Measurements from ENCODE around the gene MRS2.

DNA sequence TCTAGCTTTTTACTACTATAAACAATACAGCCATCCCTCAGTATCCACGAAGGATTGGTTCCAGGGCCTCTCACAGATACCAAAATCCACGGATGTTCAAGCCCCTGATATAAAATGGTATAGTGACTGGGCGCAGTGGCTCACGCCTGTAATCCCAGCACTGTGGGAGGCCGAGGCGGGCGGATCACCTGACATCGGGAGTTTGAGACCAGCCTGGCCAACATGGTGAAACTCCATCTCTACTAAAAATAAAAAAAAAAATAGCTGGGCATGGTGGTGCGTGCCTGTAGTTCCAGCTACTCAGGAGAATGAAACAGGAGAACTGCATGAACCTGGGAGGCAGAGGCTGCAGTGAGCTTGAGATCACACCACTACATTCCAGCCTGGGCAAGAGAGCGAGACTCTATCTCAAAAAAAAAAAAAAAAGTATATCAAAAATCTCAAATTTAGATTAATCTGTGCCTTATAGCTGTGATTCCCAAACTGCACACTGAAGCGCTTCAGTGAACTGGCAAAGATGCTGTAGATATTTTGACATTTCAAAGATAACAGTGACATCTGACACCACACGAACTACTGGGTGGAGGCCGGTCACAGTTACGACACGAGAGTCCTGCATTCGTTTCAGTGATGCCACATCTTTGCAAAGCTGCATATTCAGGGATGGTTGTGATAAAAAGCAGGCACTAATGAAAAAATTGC lies 38.3 kb downstream of the MRS2 start:
- no peak for TF ChIP-seq GABPA (IDR thresholded peaks at IDR 0.05; ENCODE audit: low read depth)
- TF ChIP-seq, protein P1, sequence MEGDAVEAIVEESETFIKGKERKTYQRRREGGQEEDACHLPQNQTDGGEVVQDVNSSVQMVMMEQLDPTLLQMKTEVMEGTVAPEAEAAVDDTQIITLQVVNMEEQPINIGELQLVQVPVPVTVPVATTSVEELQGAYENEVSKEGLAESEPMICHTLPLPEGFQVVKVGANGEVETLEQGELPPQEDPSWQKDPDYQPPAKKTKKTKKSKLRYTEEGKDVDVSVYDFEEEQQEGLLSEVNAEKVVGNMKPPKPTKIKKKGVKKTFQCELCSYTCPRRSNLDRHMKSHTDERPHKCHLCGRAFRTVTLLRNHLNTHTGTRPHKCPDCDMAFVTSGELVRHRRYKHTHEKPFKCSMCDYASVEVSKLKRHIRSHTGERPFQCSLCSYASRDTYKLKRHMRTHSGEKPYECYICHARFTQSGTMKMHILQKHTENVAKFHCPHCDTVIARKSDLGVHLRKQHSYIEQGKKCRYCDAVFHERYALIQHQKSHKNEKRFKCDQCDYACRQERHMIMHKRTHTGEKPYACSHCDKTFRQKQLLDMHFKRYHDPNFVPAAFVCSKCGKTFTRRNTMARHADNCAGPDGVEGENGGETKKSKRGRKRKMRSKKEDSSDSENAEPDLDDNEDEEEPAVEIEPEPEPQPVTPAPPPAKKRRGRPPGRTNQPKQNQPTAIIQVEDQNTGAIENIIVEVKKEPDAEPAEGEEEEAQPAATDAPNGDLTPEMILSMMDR (IDR thresholded peaks at IDR 0.05; ENCODE audit: insufficient read depth, low read length) = no peak
- no peak for TF ChIP-seq POLR2AphosphoS5 (IDR thresholded peaks at IDR 0.05; ENCODE audit: low read depth)
- TF ChIP-seq, protein P2, sequence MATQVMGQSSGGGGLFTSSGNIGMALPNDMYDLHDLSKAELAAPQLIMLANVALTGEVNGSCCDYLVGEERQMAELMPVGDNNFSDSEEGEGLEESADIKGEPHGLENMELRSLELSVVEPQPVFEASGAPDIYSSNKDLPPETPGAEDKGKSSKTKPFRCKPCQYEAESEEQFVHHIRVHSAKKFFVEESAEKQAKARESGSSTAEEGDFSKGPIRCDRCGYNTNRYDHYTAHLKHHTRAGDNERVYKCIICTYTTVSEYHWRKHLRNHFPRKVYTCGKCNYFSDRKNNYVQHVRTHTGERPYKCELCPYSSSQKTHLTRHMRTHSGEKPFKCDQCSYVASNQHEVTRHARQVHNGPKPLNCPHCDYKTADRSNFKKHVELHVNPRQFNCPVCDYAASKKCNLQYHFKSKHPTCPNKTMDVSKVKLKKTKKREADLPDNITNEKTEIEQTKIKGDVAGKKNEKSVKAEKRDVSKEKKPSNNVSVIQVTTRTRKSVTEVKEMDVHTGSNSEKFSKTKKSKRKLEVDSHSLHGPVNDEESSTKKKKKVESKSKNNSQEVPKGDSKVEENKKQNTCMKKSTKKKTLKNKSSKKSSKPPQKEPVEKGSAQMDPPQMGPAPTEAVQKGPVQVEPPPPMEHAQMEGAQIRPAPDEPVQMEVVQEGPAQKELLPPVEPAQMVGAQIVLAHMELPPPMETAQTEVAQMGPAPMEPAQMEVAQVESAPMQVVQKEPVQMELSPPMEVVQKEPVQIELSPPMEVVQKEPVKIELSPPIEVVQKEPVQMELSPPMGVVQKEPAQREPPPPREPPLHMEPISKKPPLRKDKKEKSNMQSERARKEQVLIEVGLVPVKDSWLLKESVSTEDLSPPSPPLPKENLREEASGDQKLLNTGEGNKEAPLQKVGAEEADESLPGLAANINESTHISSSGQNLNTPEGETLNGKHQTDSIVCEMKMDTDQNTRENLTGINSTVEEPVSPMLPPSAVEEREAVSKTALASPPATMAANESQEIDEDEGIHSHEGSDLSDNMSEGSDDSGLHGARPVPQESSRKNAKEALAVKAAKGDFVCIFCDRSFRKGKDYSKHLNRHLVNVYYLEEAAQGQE (IDR thresholded peaks at IDR 0.05; ENCODE audit: insufficient replicate concordance, low read depth) = no peak
- TF ChIP-seq SPI1 (IDR thresholded peaks at IDR 0.05; ENCODE audit: borderline replicate concordance, low read depth) = no peak
